RPMI7951 (cell line): Measurements from ENCODE around the gene ADK. TPM values are rescaled to one million over a fixed set of nuclear protein-coding genes. Genes with fewer than 3 reads are reported as not detected.
A peak's percentile ranks its signal among the peaks of the same experiment; 100 is the strongest.
"Not testable (repeated sequence)": the region's sequence is repeated elsewhere in the genome, so short reads cannot be mapped to it uniquely, and the experiment has no call there.

Source experiments
- DNase-seq: peaks from one replicate; pipeline ENCODE4 v3.0.0-alpha.2; 2012; ENCODE audit warnings: low read depth
- total RNA-seq: library from RNA; depleted of rRNA; stranded (reverse); fragments of >200 nt; shearing (Covaris generic); gene quantifications from 2 replicates; pipeline ENCODE4 v1.2.3, GENCODE V29; 2014

The ADK gene
- total RNA-seq, 1 experiment from 2014 or later: 64.6 TPM

DNA sequence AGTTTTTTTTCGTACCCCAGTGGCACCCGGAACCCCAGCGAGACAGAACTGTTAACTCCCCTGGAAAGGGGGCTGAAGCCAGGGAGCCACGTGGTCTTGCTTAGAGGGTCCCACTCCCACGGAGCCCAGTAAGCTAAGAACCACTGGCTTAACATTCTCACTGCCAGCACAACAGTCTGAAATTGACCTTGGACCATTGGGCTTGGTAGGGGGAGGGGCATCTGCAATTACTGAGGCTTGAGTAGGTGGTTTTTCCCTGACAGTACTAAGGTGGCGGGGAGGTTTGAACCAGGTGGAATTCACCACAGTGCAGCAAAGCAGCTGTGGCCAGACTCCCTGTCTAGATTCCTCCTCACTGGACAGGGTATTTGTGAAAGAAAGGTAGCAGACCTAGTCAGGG lies 196.5 kb downstream of the ADK start:
- no peak for DNase-seq

DNA sequence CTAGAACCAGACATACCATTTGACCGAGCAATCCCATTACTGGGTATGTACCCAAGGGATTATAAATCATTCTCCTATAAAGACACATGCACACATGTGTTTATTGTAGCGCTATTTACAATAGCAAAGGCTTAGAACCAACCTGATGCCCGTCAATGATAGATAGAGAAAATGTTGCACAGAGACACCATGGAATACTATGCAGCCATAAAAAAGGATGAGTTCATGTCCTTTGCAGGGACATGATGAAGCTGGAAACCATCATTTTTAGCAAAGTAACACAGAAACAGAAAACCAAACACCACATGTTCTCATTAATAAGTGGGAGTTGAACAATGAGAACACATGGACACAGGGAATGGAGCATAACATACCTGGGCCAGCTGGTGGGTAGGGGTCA lies 202.0 kb downstream of the ADK start:
- not testable (repeated sequence) for DNase-seq

DNA sequence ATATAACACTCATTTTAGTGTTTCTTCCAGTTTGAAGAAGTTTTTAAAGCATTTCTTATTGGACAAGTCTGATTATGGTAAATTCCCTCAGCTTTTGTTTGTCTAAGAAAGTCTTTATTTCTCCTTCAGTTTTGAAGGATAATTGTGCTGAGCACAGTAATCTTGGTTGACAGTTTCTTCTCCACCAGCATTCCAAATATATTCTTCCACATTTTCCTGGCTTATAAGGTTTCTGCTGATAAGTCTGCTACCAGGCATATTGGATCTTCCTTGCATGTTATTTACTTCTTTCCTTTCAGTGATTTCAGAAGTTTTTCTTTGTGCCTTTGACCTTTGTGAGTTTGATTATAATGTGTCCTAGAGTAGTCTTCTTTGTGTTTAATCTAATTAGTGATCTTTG lies 210.7 kb downstream of the ADK start:
- DNase-seq: no peak

DNA sequence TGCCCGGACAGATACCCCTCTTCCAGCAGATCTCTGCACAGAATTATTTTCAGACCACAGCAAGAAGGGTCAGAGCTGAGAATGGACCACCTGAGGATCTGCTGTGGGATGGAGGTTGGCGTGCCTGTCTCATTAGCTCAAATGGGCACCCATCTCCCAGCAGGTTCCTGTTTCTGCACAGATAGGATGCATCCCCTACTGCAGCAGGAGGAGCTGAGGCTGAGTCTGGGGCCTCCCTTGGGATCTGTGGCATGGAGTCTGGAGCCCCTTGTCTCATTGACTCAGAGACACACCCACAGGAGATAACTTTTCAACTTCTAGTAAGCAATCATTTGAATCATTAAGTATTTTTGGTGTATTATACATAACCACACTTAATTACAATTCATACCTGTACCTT lies 212.7 kb downstream of the ADK start:
- no peak for DNase-seq

- no peak for DNase-seq
Measured at GRCh38 chr10:74365109-74365508, 214.1 kb downstream of the ADK start.

- DNase-seq: peak; percentile 78
Measured at GRCh38 chr10:74371696-74372095, 220.7 kb downstream of the ADK start.

DNA sequence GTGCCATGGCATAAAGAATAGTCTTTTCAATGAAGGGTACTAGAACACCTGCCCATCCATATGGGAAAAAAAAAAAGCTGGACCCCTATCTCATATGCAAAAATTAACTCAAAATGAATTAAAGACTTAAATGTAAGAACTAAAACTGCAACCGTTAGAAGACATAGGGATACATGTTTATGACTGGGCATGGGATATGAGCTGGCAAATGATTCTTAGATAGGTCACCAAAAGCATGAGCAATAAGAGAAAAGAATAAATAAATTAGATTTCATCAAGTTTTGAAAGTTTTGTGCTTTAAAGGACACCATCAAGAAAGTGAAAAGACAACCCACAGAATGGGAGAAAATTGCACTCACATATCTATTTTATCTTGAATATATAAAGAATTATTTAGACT lies 222.0 kb downstream of the ADK start:
- no peak for DNase-seq

DNA sequence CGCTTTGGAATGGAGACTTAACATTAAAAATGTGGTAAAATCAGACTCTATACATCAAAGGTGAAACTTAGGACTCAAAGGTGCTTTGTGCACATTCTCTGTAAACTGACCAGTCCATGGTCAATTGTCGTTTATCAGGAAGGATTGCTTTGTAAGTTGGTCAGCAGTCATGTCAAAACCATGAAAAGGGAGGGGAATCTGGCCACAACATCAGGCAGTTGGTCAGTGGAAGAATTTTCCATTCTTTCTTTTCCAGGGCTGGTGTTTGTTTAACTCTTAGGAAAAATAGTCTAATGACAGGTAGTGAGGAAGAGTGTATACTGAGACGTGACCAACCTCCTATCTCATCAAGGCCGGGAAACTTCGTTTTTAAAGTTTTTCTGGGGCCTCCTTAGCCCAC lies 226.5 kb downstream of the ADK start:
- no peak for DNase-seq

DNA sequence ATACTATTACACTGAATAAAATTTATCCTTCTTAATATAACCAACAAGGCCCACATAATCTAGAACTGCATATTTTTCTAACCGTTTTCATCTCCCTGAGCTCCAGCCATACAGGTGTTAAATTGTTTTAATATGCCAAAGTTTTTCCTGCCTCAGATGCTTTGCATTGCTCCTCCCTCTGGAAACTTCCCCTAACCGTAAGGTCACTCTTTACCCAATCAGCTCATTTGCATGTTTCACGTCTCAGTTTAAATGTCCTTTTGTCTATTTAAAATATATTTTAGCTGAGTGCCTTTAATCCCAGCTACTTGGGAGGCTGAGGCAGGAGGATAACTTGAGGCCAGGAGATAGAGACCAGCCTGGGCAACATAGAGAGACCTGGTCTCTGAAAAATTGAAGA lies 228.5 kb downstream of the ADK start:
- DNase-seq: no peak

GRCh38 chr10:74380795-74381194 lies 229.8 kb downstream of the ADK start:
- DNase-seq: no peak

GRCh38 chr10:74381291-74381853 lies 230.4 kb downstream of the ADK start:
- no peak for DNase-seq

- DNase-seq: no peak
Measured at GRCh38 chr10:74382663-74383062, 231.6 kb downstream of the ADK start.

GRCh38 chr10:74383642-74384041 lies 232.6 kb downstream of the ADK start:
- no peak for DNase-seq

GRCh38 chr10:74384615-74385183 lies 233.7 kb downstream of the ADK start:
- no peak for DNase-seq

DNA sequence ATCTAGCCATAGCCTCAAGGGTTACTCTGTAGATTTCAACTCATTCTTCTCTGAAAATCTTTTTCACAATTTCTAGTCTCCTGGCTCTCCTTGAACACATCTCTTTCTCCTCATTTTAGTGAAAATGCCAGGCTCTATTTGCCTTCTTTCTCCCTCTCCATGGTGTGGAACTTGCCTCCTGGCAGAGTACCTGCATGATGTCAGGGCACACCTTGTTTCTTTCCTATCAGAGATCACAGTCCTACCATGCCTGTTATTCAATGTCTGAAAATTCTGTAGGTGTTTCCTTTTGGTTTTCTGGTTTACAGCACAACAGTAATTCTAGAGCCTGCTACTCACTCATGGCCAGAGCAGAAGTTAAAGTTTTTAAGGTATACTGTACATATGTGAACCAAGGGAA lies 237.8 kb downstream of the ADK start:
- DNase-seq: no peak

DNA sequence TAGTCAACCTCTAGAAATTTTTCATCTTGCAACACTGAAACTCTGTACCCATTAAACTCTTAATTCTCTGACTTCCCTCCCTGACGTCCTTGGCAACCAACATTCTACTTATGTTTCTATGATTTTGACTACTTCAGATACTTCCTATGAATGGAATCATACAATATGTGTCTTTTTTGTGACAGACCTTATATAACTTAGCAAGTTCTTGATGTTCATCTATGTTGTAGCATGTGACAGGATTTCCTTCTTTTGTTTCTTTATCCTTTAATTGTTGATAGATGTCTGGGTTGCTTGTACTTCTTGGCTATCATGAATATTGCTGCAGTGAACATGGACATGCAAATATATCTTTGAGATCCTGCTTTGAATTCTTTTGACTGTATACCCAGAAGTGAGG lies 240.8 kb downstream of the ADK start:
- DNase-seq: no peak

GRCh38 chr10:74394416-74394969 lies 243.5 kb downstream of the ADK start:
- no peak for DNase-seq

DNA sequence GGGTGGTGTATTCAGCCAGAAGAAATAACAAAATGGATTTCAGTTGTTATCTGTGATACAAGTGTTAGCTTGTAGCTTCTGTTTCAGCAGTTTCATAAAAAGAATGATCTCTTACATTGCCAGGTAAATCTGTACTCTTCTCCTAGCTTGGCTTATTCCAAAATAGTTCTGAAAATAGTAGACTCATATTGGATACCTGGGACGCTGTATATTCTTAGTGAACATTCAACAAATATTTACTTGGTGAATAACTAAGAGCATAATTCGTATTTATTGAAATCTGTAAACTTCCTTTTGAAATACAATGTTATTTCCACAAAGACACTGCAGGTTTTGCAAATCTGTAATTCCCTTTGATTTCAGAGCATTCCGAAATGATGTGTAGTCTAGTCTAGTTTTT lies 249.2 kb downstream of the ADK start:
- no peak for DNase-seq

DNA sequence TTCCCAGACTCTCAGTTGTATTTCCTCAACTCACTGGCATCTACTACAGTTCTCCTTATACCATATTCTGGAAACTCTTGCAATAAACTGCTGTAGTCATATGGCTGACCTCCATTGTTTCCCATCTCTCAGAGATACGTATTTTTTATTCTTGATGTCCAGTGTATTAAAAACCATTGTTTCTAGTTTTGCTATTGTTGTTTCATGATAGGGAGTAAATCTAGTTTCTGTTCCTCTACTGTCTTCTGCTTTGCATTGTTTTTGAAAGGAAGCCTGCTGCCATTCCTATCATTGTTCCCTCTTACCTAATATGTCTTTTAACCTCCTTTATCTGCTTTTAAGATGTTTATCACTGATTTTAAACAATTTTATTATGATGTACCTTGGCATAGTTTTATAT lies 255.0 kb downstream of the ADK start:
- no peak for DNase-seq

- no peak for DNase-seq
Measured at GRCh38 chr10:74415146-74415839, 264.3 kb downstream of the ADK start.

- no peak for DNase-seq
Measured at GRCh38 chr10:74417397-74417796, 266.4 kb downstream of the ADK start.

DNA sequence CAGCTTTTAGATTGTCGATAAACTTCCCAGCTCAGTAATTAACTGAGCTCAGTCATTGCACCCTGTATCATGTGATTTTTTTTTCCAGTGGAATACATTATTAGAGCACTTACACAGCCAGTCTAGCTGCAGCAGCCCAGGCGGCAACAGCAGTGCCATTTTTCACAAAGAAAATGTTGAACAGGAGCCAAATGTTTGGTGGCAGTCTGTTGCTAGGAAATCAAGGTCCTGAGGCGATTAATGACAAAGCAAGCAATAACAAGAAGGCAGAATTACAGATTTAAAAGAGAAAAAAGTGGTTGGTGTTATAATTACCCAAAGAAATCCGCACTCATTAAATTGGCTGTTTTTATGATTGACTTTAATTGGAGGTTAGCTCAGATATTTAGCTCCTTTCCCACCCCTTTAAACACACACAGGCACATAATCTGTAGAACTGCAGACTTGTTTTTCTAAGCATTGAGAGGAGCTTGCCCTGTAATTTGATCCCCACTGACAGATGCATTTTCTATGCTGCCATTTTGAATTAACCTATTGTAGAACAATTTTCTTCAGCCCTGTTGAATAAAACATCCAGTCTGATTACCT lies 267.4 kb downstream of the ADK start:
- peak; percentile 70 for DNase-seq

GRCh38 chr10:74419491-74419951 lies 268.5 kb downstream of the ADK start:
- DNase-seq: no peak
